HG03457 (cell line): ENCODE data around the gene DIS3L2.
"Not testable (repeated sequence)": the region's sequence is repeated elsewhere in the genome, so short reads cannot be mapped to it uniquely, and the experiment has no call there.

ENCODE experiments used
- ATAC-seq: cut with Tn5 transposase; IDR thresholded peaks from one replicate; pipeline ENCODE4 v1.9.1; 2021; ENCODE audit warnings: moderate number of reproducible peaks; ENCODE audit not compliant: unreplicated experiment

DIS3L2 gene

DNA sequence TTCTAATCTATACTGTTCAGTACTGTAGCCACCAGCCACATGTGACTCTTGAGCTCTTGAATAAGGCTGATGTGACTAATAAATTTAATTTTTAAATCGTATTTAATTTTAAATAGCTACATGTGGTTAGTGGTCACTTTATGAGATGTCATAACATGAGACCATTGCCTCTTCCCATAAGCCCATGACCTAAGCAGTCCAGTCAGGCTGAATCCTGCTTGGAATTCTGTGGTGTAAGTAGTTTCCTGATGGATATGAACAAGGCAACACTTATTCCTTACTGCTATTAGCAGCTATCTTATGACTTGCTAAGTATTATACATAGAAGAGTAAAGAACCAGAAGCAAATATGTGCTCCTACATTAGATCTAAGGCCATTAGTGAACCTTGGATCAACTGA lies 150.0 kb downstream of the DIS3L2 start:
- ATAC-seq: no peak

DNA sequence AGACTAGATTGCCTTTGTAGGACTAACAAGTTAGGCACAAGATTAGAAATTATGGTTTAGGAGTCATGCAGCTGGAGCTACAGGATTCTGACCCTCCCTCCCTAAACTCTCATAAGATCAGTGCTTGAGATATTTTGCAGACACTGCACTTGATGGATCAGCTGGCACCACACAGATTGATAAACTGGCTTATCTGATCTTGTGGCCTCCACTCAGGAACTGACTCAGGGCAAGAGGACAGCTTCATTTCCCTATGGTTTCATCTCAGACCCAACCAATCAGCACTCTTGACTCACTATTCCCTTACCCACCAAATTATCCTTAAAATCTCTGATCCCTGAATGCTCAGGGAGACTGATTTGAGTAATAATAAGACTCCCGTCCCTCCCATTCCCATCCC lies 152.3 kb downstream of the DIS3L2 start:
- no peak for ATAC-seq

DNA sequence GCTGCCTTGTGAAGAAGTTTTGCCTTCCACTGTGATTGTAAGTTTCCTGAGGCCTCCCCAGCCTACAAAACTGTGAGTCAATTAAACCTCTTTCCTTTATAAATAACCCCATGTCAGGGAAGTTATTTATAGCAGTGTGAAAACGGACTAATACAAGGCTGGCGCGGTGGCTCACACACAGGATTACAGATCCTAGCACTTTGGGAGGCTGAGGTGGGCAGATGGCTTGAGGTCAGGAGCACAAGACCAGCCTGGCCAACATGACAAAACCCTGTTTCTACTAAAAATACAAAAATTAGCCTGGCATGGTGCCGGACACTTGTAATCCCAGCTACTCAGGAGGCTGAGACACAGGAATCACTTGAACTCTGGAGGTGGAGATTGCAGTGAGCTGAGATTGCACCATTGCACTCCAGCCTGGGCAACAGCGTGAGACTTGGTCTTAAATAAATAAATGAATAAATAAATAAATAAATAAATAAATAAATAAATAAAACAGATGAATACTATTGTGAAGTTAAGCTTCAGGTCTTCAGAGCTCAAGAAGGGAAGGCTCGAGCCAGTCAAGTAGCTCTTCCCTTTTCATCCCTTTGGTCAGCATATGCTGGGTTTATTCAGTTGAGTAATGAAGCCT lies 154.3 kb downstream of the DIS3L2 start:
- ATAC-seq: not testable (repeated sequence)

DNA sequence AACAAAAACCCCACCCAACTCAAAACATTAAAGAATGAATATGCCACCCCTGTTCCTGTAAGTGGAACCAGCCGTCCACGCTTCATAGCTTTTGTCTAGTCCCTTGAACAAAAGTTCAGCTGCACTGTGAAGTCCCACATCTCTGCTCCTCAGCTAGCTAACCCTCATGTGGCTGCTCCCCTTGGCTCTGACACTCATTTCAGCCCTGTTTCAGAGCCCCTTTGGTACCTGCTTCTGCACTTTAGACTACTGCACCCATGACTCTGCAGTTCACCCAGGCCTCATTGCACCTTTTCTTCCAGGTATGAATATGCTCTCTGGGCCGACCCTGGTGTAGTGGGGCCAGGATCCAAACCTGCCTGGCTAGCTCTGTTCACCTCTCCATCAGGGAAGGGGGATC lies 155.3 kb downstream of the DIS3L2 start:
- ATAC-seq: no peak

DNA sequence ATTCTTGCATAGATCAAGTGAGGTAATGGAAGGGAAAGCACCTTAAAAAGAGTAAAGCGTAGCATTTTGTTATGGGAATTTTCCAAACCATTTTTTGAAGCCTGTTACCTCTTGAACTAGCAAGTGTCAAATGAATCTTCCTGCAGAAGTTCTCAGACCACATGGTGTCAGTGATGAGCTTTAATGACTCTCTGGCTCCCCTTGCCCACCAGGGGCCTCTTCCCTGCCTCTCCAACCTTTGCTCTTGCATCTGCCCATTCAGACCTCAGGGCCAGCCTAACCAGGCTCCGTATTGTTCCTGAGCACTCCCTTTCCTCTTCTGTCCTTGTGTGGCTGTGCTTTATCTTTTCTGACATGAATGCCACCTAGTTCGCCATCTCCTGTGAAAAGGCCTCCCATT lies 155.9 kb downstream of the DIS3L2 start:
- no peak for ATAC-seq

DNA sequence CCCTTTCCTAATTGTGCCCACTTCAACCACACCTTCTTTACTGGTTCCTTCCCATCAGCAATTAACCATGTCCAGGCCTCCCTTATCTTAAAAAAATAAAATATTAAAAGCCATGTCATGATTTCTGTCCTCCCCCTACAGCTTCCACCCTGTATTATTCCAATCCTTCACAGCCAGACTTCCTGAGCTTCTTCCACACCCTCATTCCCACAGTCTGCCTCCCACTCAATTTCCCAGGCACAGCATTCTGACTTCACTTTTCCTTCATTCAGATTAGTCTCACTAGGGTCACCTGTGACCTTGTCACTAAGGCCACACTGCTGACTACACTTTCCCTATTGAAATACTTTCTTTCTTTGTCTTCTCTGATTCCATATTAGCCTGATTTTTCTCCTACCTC lies 159.4 kb downstream of the DIS3L2 start:
- no peak for ATAC-seq

DNA sequence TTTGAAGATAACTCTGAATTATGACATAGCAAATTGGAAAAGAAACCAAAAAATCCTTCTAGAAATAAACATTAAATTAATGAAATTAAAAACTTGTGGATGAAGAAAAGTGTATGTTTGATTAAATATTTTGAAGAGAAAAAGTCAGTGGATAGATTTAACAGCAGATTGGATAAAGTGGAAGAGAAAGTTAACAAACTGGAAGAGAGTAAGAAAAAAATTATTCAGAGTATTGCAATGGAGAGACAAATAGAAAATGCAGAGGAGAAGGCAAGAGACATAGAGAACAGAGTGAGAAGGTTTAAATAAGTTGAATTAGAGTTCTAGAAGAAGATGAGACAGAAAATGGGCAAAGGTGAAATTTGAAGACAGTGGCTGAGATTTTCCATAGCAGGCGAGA lies 162.8 kb downstream of the DIS3L2 start:
- ATAC-seq: no peak

DNA sequence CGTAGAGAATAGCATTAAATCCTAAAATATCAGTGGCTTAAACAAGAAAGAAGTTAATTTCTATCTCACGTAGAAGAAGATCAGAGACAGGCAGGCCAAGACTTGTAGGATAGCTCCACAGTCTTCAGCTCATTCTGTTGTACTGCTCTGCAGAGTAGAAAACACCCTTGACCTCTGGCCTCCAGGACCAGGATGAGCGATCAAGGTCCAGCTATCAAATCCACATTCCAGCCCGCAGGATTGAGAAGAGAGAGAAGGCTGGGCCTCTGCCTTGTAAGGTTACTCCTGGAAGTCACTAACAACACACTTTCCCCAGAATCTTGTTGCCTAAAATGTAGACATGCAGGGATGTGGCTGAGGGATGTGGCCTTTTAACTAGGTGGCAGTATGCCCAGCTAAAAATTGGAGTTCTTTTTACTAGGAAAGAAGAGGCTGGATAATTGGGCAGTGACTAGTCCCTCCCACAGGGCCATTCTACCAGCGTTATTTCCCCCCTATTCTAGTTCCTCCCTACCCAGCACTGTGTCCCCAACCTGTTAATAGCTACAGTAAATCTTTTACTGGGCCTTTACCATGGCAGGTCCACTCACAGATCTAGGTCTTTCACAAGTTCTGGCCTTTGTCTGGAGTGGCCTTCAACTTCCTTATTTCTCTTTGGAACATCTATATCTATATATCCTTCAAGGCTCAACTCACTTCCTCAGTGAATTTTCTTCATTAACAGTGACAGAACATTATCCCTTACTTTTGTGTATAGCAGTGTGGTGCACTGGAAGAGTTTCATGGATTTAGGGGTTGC lies 165.0 kb downstream of the DIS3L2 start:
- no peak for ATAC-seq

DNA sequence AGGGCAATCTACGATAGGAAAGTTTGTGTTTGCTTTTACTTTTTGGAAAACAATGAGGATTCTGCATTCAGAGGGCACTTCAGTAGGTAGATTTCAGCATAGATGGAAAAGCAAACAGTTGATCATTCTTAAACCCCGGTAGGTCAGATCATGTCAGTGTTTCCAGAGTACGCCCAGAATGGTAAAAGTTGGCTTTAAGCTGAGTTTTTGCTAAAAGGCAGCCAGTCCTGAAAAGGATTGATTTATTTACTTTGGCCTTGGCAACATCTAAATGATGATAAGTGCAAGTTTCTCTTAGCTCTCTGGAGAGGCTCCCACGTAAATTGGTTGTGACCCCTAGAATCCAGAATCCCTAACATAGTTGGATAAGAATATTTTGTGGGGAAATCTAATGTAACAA lies 168.0 kb downstream of the DIS3L2 start:
- no peak for ATAC-seq

DNA sequence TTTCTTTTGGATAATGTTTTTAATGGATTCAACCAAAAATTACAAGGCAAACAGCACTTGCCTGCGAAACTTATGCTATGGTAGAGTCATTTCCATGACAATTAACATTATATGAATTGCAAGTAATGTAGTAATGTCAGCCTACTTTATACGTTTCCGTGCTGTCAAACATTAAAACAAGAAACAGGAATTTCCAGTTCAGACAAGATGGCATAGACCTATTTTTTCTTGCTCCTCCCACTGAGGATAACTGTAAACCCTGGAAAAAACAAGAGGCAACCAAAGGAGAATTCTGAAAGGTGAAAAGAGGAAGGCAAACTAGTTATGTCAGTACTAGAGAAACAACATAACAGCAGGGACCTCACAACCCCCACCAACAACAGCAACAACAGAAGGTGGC lies 170.7 kb downstream of the DIS3L2 start:
- ATAC-seq: no peak

DNA sequence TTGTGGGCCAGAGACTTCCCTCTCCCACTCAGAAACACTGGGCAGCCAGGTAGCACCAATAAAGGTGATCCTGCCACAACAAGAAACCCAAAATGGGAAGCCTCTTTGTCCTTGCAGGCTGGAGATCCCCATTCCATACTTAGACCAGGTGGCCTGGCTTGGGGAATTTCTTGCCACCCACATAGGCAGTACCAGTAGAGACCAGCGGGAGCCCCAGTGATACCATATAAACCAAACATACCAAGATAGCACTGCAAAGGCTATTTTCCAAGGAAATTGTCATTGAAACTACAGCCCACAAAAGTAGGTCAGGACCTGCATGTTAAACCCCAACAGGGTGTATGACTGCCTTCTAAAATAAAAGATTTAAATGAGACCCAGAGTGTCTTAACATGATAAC lies 171.6 kb downstream of the DIS3L2 start:
- ATAC-seq: no peak

DNA sequence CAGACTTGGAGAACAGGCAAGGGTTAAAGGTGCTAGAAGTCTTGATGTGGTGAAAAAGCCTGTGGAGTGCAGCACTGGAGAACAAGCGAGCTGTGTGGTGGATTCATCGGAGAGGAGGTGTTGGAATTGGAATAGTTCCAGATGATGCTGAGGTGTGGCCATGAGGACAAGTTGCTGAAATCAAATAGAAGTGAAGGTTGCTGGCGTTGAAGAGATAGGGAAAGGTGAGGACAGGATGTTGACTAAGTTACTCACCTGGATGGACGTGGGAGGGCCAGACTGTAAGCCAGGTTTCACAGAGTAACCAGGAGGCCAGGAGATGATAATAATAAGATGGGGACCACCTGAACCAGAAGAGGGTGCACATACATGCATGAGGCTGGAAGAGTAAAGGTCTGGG lies 173.4 kb downstream of the DIS3L2 start:
- ATAC-seq: no peak

DNA sequence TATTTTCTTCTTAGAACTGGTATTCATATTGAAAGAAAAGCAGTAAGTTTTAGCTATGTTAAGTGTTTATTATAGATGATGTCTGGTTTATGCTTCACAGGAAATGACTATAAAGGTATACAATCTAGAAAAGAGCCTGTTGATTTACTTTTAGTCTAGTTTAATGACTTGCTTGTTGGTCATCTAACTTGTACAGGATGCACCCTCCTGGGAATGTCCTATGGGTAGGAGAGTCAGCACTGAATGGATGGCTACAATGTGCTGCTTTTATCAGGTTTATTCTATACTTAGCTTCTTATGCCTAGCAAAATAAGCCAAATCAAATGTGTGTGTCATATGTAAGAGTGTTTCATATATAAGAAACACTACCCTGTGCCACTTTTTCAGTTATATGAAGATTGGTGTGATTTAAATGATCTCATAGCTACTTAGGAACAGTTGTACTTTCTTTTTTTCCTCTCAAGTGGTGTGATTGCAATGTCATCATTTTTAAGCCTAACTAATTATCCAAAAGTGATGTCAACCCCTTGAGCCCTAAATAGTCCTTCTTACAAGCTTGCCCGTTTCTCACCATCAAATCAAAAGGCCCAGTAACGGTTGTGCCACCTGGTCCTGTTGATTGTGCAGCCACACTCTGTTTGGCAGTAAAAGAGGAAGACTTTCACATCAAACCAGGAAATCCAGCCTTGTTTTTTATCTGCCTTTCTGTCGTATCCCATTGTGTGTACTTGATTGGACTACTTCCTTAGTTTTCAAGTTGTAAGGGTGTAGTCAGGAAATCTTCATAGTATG lies 176.0 kb downstream of the DIS3L2 start:
- no peak for ATAC-seq

DNA sequence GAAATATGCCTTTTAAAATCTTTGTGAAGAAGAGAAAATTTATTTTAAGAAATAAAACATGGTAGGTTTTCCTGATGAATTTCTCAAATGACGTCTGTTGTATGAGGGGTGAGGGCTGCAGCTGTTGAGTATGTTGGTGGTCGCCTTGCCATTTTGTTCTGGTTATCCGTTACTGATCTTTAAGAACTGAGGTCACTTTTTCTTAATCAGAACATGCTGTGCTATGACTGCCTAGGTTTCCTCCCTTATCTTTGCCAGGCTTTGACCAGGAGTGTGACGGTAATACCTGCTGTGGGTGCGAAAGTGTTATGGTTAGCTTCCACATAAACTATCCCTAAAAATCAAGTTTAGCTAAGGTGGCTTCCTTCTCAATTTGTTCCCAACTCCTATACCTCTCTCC lies 176.9 kb downstream of the DIS3L2 start:
- ATAC-seq: no peak

DNA sequence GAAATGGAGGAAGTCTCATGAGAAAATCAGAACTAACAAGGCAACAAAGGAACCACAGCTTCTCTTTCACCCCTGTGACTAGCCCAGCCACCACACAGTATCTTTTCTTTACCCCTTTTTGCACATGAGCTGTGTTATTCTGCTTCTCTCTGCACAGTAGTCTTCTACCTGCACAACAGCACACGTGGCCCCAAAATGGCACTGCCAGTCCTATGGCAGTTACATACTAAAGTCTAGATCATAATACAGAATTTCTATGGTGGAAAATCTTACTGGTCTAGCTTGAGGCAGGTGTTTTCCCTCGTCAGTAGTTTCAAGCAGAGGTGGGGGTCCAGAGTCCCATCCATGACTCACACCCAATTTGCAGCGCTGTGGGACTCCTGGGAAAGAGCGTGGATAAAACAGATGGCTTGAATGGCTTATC lies 177.7 kb downstream of the DIS3L2 start:
- ATAC-seq: no peak

DNA sequence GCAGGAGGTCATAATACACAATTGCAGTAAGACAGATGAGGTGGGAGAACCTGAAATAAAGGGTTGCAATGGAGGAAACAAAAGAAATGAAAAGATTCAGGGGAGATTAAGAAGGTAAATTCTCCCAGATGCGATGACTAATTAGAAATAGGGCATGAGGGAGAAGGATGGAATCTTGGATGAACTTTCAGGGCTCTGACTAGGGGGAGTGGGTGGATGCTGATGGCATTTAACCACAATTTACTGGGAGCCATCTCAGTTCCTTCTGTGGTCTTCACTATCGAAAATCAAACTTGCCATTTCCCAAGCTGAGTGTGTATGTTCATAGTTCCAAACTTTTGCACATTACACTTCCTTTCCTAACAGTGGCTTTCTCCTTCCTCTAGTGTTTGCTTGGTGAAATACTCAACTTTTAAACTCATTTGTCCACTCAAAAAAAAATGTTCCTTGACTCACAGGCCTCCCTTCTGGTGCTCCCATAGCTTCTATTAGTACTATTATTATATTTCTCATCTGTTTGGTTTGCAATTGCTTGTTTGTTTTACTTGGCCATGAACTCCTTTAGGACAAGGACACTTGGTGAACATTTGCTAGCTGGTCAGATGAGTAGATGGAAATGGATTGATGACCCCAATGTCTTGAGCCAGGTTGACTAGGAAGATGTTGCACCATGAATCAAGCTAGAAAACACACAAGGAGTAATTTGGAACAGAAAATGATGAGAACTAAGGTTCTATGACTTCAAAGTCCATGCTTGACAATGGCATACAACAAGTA lies 178.5 kb downstream of the DIS3L2 start:
- no peak for ATAC-seq

DNA sequence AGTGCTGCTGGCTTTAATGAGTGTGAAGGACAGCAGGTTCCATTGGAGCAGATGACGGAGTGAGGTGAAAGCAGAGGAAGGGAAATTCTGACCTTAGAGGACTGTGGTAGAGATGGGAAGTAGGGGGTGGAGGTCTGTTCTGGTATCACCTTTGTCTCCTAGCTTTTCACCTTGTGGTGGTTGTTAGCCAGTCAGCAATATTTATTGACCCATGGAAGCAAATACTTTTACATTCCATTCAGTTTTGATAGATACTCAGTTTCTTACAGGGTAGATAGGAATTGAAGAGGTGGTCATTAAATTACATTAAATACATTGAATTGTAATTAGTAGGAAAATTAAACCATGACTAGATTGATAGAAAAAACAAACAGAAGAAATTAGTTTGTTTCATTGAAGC lies 180.1 kb downstream of the DIS3L2 start:
- ATAC-seq: no peak

DNA sequence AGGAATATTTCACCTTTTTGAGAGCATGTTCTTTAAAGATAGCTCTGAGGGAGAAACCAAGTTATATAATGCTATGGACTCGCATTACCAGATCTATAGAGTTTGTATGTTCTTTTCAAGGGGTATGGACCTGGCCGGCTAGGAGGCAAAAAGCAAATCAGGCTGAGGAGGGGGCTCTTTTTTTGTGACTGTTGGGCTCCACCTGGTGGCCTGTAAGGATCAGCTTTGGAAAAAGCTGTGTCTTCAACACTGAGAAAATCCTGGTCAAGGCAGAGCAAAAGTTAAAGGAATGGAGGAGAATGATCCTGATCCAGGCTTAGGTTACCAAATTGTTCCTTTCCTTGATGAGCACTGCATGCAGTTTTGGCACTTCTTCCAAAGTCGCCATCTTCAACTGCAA lies 180.5 kb downstream of the DIS3L2 start:
- ATAC-seq: no peak

DNA sequence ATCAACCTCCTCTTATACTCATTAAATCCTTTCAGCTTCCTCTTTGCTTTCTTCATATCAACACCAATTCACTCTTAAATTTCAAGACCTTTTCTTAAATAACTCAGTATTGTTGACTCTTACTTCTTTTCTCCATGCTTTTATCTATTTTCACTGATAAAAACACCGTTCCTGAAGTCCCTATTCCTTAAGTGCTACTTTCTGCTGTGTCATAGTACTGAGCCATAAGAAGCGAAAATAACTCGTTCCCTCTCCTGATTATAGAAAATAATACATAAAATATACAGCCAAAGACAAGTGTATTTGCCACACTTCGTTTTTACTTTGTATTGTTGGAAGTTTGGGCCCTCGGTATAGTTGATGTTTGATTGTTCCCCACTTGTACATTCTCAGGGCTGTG lies 181.0 kb downstream of the DIS3L2 start:
- ATAC-seq: no peak

DNA sequence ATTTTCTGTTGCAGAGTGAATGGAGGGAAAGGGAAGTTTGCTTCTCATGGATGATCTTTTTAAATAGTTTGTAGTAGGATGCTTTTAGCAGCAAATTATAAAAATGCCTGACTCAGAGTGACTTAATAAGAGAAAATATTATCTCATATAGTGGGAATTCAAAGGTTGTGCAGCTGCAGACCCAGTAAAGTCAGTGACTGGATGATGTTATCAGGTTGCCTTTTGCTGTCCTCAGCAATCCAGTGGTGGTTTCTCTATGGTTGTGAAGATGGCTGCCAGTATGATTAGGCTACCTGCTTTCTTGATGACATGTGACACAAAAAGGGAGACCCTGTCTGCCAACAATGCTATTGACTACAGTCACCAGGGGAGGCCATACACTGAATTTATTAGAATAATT lies 184.8 kb downstream of the DIS3L2 start:
- ATAC-seq: no peak

DNA sequence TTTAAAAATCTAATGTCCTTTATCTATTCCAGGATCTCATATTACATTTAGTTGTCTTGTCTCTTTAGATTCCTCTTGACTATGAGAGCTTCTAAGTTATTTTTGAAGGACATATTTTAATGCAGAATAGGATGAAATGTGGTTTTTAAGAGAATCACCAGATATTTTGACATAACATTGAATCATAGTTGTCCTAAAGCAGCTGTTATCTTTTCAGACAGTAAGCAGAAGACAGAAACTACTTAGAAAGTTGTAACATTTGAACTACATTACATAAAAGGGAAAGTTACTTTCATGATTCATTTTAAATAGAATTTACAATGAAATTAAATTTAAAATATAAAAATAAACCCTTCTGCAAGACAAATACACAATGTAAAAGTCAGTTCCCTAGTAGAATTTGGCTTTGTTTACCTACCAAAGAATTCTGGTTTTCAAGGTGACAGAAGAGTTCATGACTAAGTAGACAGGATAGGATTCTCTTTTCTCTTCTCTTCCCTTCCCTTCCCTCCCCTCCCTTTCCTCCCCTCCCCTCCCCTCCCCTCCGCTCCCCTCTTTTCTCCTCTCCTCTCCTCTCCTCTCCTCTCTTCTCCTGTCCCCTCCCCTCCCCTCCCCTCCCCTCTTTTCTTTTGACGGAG lies 186.0 kb downstream of the DIS3L2 start:
- ATAC-seq: no peak
